GM21447 (cell line): ENCODE measurements around the gene FOSB.

ENCODE experiments used
- ATAC-seq: cut with Tn5 transposase; IDR thresholded peaks from one replicate; pipeline ENCODE4 v1.9.1; 2021; ENCODE audit not compliant: unreplicated experiment

Gene FOSB

GRCh38 chr19:45442408-45442777 is 25.4 kb upstream of the FOSB start:
- no peak for ATAC-seq

GRCh38 chr19:45442778-45443461 is 24.9 kb upstream of the FOSB start:
- no peak for ATAC-seq

- no peak for ATAC-seq
Measured at GRCh38 chr19:45443462-45444317, 24.1 kb upstream of the FOSB start.

GRCh38 chr19:45444318-45445041 is 23.3 kb upstream of the FOSB start:
- ATAC-seq, result no peak

GRCh38 chr19:45445139-45445538 is 22.7 kb upstream of the FOSB start:
- no peak for ATAC-seq

- no peak for ATAC-seq
Measured at GRCh38 chr19:45446295-45446694, 21.5 kb upstream of the FOSB start.

GRCh38 chr19:45446944-45447343 is 20.9 kb upstream of the FOSB start:
- ATAC-seq, result no peak

GRCh38 chr19:45448425-45448756 is 19.4 kb upstream of the FOSB start:
- no peak for ATAC-seq

- ATAC-seq, result no peak
Measured at GRCh38 chr19:45448887-45449299, 18.9 kb upstream of the FOSB start.

GRCh38 chr19:45450012-45450333 is 17.8 kb upstream of the FOSB start:
- no peak for ATAC-seq

GRCh38 chr19:45451131-45451849 is 16.5 kb upstream of the FOSB start:
- ATAC-seq, result peak; percentile 5

GRCh38 chr19:45451850-45452387 is 15.9 kb upstream of the FOSB start:
- ATAC-seq, result no peak

- ATAC-seq, result no peak
Measured at GRCh38 chr19:45455707-45456499, 11.9 kb upstream of the FOSB start.

- ATAC-seq, result no peak
Measured at GRCh38 chr19:45456500-45456815, 11.3 kb upstream of the FOSB start.

- no peak for ATAC-seq
Measured at GRCh38 chr19:45457776-45458175, 10.0 kb upstream of the FOSB start.

GRCh38 chr19:45460807-45461347 is 6.9 kb upstream of the FOSB start:
- no peak for ATAC-seq

- no peak for ATAC-seq
Measured at GRCh38 chr19:45462174-45462573, 5.6 kb upstream of the FOSB start.

- no peak for ATAC-seq
Measured at GRCh38 chr19:45463241-45463640, 4.6 kb upstream of the FOSB start.

- ATAC-seq, result no peak
Measured at GRCh38 chr19:45464274-45464673, 3.5 kb upstream of the FOSB start.

GRCh38 chr19:45464852-45465441 is 2.8 kb upstream of the FOSB start:
- ATAC-seq, result no peak
